ENCODE measurements around the gene NUDT5. TPM values are rescaled to one million over a fixed set of nuclear protein-coding genes. Genes with fewer than 3 reads are reported as not detected.
"Not testable (repeated sequence)": the region's sequence is repeated elsewhere in the genome, so short reads cannot be mapped to it uniquely, and the experiment has no call there.

The NUDT5 gene
- polyA plus RNA-seq (ENCODE audit: insufficient read length in 4 of 4) = 10 to 100 TPM; 71.6 to 76.1 (median 73.6) TPM

GRCh38 chr10:12195603-12196506 lies at the start of gene NUDT5, which contains the start of gene CDC123:
TSS of gene NUDT5 (minus strand) at chr10:12195891. CDS start at chr10:12186291, 9,600 bp downstream.
TSS of gene CDC123 (plus strand) at chr10:12196188. CDS start at chr10:12196246, 58 bp downstream.
- peak; percentile 78 to 90 (median 84) for DNase-seq (ENCODE audit: low read depth in 4 of 4, low spot score in 3 of 4)

- no peak for DNase-seq (ENCODE audit: low read depth in 4 of 4, low spot score in 3 of 4)
Measured at GRCh38 chr10:12243864-12244620, 48.4 kb upstream of the NUDT5 start.

GRCh38 chr10:12241810-12242529 lies 46.3 kb upstream of the NUDT5 start:
- no peak for DNase-seq (ENCODE audit: low read depth in 4 of 4, low spot score in 3 of 4)

GRCh38 chr10:12238821-12239220 lies 43.1 kb upstream of the NUDT5 start:
- DNase-seq (ENCODE audit: low read depth in 4 of 4, low spot score in 3 of 4) = no peak

- DNase-seq (ENCODE audit: low read depth in 4 of 4, low spot score in 3 of 4) = no peak
Measured at GRCh38 chr10:12237265-12238220, 41.9 kb upstream of the NUDT5 start.

GRCh38 chr10:12235796-12236195 lies 40.1 kb upstream of the NUDT5 start:
- no peak for DNase-seq (ENCODE audit: low read depth in 4 of 4, low spot score in 3 of 4)

GRCh38 chr10:12235116-12235694 lies 39.5 kb upstream of the NUDT5 start:
- DNase-seq (ENCODE audit: low read depth in 4 of 4, low spot score in 3 of 4) = no peak

- not testable (repeated sequence) for DNase-seq (ENCODE audit: low read depth in 4 of 4, low spot score in 3 of 4)
Measured at GRCh38 chr10:12234687-12235086, 39.0 kb upstream of the NUDT5 start.

- no peak for DNase-seq (ENCODE audit: low read depth in 4 of 4, low spot score in 3 of 4)
Measured at GRCh38 chr10:12228851-12229250, 33.2 kb upstream of the NUDT5 start.

- not testable (repeated sequence) for DNase-seq (ENCODE audit: low read depth in 4 of 4, low spot score in 3 of 4)
Measured at GRCh38 chr10:12226438-12226837, 30.7 kb upstream of the NUDT5 start.

GRCh38 chr10:12225444-12225843 lies 29.8 kb upstream of the NUDT5 start:
- no peak for DNase-seq (ENCODE audit: low read depth in 4 of 4, low spot score in 3 of 4)

GRCh38 chr10:12221323-12222298 lies 25.9 kb upstream of the NUDT5 start:
- no peak for DNase-seq (ENCODE audit: low read depth in 4 of 4, low spot score in 3 of 4)

GRCh38 chr10:12218991-12219390 lies 23.3 kb upstream of the NUDT5 start:
- DNase-seq (ENCODE audit: low read depth in 4 of 4, low spot score in 3 of 4) = no peak

GRCh38 chr10:12214763-12215218 lies 19.1 kb upstream of the NUDT5 start:
- DNase-seq (ENCODE audit: low read depth in 4 of 4, low spot score in 3 of 4) = peak in 1 of 4 donors; percentile 38

- DNase-seq (ENCODE audit: low read depth in 4 of 4, low spot score in 3 of 4) = no peak
Measured at GRCh38 chr10:12214093-12214492, 18.4 kb upstream of the NUDT5 start.

GRCh38 chr10:12213621-12214020 lies 17.9 kb upstream of the NUDT5 start:
- DNase-seq (ENCODE audit: low read depth in 4 of 4, low spot score in 3 of 4) = no peak

- no peak for DNase-seq (ENCODE audit: low read depth in 4 of 4, low spot score in 3 of 4)
Measured at GRCh38 chr10:12212454-12212853, 16.8 kb upstream of the NUDT5 start.

- no peak for DNase-seq (ENCODE audit: low read depth in 4 of 4, low spot score in 3 of 4)
Measured at GRCh38 chr10:12208460-12208859, 12.8 kb upstream of the NUDT5 start.
